ENCODE measurements around the gene CIP2A.
A peak's percentile ranks its signal among the peaks of the same experiment; 100 is the strongest.
"Not testable (repeated sequence)": the region's sequence is repeated elsewhere in the genome, so short reads cannot be mapped to it uniquely, and the experiment has no call there.

Gene CIP2A

DNA sequence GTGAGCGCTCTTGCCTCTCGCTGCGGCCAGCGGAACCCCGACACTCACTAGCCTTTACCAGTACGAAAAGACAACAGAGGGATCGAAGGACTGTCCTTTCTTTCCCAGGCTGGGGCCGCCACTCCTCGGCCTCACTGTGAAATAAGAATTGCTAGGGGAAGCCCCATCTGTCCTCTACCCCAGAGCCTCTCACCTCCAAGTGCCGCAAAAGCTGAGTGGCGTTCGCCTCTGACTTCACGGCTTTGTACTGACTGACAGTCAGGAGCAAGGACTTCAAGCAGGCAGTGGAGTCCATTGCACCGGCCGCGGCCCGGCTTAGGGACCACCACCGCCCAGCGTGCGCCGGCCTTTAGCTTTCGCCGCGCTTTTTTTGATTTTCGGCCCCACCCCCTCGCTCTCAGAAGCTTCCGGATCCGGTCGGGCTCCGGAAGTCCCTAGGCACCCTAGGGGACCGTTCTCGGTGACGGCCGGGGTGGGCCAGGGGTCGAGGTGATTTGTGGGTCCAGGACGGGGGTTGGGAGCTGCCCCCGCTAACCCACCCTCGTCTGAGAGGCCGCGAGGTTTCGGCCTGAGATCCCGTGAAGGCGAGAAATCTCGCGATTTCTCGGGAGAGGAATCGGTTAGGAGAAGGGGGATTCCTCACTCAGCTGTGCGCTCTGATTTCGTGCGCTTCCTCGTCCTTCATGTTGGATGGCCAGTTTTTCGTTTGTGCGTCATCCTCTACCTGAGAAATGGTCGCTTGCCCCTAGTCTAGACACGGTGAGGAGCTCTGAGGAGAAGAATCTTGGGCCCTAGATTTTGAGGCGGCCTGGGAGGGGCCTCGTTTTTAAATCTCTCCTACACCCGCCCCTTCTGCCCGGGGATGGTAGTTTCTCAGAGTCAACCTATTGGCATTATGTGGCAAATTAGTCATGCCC is at the start of gene CIP2A, which contains the start of gene DZIP3:
Gene CIP2A, minus strand, starts transcription at position 358 of the 917 bp plus-strand sequence. Its CDS starts 63 bp downstream, at position 295.
Gene DZIP3, plus strand, starts transcription at position 642 of the 917 bp plus-strand sequence. CDS start 15,685 bp downstream, outside the sequence.
- peak; percentile 59 to 63 for DNase-seq (ENCODE audit: low read depth in 2 of 2, low spot score in 1 of 2)

DNA sequence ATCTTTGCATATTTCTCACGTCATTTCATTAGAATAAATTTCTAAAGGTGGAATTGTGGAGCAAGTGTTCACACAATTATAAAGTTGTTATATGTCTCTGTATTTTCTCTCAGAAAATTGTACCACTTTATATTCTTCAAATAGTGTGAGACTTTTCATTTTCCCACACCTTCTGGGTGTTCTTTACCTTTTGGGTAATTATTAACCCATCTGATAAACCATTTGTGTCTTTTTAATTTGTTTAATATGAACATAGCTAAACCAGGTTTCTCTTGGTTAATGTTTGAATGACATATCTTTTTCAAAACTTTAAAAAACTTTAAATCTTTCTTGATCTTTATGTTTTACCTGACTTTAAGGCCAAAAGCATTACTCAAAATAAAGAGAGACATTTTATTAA is 40.7 kb upstream of the CIP2A start:
- no peak for DNase-seq (ENCODE audit: low read depth in 2 of 2, low spot score in 1 of 2)

DNA sequence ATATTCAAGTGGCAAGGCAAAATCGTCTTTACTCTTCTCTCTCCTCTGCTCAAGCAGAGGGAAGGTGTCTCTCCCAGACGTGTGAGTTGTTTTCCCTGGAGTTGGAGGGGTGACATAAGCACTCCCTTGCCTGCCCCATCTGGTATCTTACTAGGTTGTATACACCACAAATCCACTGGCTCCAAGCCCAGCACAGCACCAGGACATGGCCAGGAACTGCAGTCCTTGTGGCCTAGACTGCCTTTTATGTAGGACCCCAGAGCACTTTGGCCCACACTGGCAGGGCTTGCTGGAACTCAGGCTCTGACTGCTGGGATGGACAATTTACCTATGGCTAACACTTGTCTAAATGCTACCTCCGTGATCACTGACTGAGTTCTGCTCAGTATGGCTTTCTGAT is 34.3 kb upstream of the CIP2A start:
- DNase-seq (ENCODE audit: low read depth in 2 of 2, low spot score in 1 of 2) = no peak

DNA sequence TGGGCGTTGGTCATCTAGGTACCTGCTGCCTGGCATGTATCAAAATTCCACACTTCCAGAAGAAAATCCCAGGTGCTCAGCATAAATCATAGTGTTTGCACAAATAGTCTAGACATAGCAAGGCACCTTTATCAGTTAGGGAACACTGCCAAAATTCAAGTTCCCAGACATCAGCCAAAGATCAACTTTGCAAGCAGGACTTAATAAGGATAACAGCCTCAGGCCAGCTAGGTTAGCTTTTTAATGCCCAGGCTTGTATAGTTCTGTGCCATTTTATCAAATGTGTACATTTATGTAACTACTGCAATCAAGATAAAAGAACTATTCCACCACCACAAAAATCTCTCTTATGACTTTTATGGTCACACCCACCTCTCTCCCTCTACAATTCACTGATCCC is 31.0 kb upstream of the CIP2A start:
- DNase-seq (ENCODE audit: low read depth in 2 of 2, low spot score in 1 of 2) = no peak

DNA sequence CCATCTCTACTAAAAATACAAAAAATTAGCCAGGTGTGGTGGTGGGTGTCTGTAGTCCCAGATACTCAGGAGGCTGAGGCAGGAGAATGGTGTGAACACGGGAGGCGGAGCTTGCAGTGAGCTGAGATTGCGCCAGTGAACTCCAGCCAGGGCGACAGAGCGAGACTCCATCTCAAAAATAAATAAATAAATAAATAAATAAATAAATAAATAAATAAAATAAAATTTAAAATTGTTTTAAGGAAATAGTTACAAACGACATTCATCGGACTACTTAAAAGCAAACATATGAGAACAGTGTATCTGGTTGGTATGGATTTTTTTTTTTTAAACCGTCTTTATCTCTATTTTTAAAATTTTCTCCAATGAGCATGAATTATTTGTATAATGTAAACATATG is 26.9 kb upstream of the CIP2A start:
- not testable (repeated sequence) for DNase-seq (ENCODE audit: low read depth in 2 of 2, low spot score in 1 of 2)

DNA sequence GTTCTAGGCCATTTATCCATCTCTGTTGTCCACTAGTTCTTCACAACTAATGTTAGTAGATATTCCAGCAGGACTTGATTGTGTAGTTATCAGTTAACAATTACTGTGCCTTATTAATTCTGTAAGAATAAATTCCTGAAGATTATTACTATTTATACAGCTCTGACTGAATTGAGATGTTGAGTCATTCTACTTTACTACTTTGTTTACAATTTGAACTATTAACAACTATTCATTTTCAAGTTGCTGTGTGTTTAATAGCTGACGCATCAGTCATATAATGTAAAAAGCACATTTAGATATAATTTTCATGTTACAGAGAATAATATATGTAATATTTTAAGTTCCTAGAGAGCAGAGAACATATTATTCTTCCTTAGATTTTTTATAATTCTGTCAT is 21.4 kb upstream of the CIP2A start:
- no peak for DNase-seq (ENCODE audit: low read depth in 2 of 2, low spot score in 1 of 2)

DNA sequence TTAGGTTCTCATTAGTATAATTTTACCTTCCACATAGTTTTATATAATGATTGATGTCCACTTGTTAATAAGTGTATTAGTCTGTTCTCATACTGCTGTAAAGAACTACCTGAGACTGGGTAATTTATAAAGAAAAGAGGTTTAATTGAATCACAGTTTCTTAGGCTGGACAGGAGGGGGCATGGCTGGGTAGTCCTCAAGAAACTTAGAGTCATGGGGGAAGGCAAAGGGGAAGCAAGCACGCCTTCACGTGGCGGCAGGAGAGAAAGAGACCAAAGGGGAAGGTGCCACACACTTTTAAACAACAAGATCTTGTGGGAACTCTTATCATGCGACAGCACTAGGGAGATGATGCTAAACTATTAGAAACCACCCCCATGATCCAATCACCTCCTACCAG is 19.5 kb upstream of the CIP2A start:
- no peak for DNase-seq (ENCODE audit: low read depth in 2 of 2, low spot score in 1 of 2)

DNA sequence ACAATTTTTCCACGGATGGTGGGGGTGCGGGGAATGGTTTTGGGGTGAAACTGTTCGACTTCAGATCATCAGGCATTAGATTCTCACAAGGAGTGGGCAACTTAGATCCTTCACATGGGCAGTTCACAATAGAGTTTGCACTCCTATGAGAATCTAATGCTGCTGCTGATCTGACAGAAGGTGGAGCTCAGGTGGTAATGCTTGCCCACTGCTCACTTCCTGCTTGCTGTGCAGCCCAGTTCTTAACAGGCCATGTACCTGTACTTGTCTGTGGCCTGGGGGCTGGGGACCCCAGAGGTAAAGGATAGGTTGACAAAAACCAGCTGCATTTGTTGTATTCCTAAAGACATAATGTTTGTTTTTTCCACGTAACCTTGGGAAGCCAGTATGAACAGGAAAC is 16.3 kb upstream of the CIP2A start:
- no peak for DNase-seq (ENCODE audit: low read depth in 2 of 2, low spot score in 1 of 2)

DNA sequence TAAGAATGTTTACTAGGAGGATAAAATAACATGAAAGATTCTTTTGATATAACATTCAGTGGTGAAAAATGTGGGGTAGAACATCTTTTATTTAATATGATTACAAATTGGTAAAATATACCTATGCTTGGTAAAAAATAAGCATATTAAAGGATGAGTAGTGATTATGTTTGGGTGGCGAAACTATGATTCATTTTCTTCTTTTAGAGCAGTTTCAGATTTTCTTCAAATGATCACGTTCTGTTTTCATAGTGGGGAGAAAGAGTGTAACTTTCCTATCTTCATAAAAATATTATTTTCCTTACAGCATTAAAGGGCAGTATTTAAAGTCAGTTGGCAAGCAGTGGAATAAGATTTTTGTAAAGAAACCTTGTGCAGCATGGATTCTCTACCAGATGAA is 15.8 kb upstream of the CIP2A start:
- DNase-seq (ENCODE audit: low read depth in 2 of 2, low spot score in 1 of 2) = no peak

DNA sequence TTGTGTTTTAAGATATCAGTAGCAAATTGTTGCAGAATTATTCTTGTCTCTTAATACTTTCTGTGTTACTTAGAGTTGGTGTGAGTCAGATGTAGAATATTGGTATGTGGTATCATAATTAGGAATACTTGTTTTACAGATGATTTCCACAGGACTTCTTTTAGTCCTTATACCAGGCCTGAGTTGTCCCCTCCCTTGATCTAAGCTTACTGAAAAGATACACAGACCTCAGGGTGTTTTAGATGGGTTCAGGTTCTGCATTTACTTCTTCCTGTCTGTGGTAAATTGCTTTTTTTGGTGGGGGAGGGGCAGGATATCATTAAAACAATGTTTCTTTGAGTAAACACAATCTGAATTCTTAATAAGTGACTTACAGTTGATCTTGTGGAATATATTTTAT is 14.5 kb upstream of the CIP2A start:
- no peak for DNase-seq (ENCODE audit: low read depth in 2 of 2, low spot score in 1 of 2)

DNA sequence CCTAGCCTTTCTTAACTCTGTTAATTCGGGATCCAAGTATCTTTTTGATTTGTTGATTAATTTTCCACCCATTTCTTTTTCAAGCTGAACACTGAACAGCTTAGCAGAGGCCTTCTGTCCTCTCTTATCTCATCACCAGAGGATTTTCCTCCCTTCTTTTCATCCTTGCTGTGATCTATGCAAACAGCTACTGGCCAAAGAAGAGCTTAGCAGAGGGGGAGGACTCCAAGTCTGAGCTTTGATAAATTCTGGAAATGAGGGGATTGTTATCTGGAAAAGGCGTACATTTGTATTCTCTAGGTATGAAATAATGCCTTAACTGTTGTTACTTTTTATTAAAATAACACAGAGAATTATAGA is 13.7 kb upstream of the CIP2A start:
- DNase-seq (ENCODE audit: low read depth in 2 of 2, low spot score in 1 of 2) = no peak

DNA sequence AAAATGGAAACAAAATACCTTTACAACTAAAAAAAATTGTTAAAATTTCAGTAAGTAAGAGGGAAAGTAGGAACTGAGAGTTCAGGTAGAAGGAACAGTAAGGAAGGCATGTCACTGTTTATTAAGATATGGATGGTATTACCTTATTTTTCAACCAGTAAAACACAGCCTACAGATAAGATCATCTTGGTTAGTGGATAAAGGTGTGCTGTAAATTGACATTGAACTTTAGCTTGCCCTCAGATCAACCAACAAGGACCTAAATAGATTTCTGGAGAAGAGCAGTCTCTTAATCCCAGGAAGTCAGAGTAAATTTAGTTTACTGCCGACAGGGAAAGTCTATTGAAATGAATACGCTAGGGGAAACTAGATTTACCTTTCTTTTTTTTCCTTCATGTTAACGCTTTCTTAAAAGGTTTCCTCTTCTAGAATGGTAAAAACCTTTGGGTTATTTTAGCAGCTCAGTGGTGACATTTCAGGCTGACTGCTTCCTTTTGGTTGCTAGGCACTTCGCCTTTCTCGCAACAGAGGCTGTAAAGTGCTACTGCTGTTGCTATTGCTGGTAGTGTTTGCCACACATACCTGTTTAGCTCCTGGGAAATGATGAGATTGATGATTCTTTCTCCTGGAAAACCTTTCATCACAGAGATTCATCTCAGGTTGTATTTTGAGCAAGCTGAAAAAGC is 13.2 kb upstream of the CIP2A start:
- peak in 1 of 2 donors; percentile 6 for DNase-seq (ENCODE audit: low read depth in 2 of 2, low spot score in 1 of 2)

DNA sequence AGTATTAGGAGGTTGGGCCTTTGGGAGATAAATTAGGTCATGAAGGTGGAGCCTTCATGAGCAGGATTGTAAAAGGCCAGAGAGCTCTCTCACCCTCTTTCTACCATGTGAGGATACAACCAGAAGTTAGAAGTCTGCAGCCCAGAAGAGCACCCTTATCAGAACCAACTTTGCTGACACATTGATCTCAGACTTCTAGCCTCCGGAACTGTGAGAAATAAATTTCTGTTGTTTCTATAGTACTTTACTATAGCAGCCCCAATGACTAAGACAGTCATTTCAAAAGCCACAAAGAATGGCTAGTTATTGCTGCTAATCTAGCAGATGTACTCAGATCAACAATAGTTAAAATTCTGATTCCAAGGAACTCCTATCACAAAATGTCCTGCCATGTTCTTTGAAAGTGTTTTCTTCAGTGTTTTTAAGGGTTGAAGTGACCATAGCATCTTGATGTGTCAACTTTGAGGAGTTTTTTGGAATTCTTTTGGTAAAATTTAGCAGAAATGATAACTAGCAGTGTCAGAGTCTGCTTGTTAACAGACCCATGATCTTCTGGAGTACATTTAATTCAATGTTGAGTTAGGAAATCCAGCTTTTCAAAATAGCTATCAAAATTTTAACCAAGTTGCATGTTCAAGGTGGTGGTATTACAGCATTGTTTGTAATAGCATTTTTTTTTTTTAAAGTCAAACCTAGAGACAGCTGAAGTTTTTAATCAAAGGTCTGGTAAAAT is 10.6 kb upstream of the CIP2A start:
- DNase-seq (ENCODE audit: low read depth in 2 of 2, low spot score in 1 of 2) = no peak

DNA sequence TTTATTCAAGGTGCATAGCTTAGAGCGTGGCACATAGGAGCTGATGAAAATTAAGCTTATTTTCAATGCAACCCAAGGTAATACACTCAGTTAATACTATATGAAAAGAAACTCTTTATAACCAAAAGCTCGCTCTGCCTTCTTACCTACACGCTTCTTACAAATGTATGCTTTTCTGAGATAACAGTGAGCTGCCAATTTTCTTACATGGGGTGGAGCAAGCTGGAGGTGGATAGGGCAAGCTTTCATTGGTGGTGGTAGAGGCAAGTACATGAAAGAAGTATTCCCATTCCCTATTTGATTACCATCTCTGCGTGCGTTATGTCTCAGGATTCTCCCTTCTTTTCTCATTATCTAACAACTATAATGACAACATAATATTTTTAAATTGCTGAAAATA is 9.1 kb upstream of the CIP2A start:
- no peak for DNase-seq (ENCODE audit: low read depth in 2 of 2, low spot score in 1 of 2)

DNA sequence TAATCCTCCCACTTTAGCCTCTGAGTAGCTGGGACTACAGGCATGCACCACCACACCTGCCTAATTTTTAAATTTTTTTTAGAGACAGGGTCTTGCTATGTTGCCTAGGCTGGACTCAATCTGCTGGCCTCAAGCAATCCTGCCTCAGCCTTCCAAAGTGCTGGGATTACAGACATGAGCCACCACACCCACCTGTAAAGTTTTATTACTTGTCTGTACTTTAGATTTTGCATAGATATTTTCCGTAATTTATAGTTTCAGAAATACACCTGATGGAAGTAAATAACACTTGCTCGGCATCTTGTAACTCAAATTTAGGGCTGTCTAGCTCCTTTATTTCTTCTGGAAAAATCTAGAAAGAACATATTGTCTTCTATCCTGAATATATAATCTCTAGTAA is 6.1 kb upstream of the CIP2A start:
- no peak for DNase-seq (ENCODE audit: low read depth in 2 of 2, low spot score in 1 of 2)

DNA sequence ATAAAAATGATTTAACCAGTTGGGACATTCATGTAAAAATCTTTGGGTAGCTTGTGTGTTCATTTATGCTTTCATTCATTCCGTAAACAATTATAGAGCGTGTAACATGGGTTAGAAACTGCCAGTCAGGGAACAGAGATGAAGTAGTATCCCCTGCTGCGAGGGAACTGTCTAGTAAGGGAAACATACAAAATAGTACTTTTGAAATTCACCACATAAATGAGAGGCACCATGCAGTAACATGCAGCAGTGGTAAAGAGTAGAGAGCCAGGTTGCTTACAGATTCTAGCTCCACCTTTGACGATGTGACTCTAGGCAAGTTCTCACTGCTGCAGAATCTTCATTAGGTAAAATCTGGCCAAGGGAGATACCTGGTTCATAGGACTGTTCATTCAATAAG is 1.2 kb upstream of the CIP2A start:
- no peak for DNase-seq (ENCODE audit: low read depth in 2 of 2, low spot score in 1 of 2)

DNA sequence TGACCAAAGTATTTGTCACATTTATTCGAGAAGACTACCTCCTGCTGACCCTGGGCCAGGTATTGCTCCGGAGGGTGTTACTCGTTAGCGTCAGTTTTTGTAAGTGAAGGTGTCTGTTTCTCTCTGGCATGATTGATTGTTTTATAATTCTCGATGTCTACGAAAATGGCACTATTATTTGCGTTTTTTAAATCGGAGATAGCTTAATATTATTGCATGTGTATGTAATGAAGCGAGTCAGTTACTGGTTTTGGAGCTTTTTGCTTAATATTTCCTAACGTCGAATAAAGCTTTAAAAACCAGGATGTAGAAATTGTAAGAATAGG is 723 bp upstream of the CIP2A start:
- no peak for DNase-seq (ENCODE audit: low read depth in 2 of 2, low spot score in 1 of 2)

DNA sequence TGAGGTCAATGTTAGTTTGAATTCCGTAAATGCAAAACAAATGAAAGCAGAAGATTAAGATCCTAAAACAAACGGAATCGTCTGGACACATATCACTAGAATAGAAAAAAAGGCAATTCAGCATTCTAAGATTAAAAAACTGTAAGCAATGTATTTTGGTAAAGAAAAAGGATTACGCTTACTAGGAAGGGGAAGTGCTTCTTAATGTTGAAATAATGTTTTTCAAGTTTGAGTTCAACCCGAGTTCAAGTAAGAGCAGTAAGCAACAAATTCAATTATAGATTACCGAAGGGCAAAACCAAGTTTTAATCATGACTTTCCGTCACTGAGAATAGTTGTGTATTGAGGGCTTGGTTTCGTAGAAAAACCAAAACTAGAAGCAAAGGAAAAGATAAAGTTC is 637 bp downstream of the CIP2A start:
- DNase-seq (ENCODE audit: low read depth in 2 of 2, low spot score in 1 of 2) = no peak

DNA sequence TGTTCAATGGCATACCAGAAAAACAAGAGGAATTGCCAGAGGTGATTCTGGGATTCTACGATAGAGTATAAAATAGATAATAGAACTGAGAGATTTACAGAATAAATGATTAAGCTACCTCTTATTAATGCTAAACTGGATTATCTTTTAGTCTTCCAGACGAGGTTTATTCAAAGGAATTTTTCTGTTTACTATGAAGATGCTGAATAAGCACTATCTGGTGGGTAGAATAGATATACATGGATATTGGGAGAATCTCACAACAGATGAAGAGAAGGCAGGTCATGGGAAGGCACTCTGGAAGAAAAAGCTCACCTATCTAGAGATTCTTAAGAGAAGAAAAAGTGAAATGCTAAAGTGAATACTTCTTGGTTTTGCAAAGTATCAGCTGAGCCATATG is 11.2 kb downstream of the CIP2A start:
- no peak for DNase-seq (ENCODE audit: low read depth in 2 of 2, low spot score in 1 of 2)

DNA sequence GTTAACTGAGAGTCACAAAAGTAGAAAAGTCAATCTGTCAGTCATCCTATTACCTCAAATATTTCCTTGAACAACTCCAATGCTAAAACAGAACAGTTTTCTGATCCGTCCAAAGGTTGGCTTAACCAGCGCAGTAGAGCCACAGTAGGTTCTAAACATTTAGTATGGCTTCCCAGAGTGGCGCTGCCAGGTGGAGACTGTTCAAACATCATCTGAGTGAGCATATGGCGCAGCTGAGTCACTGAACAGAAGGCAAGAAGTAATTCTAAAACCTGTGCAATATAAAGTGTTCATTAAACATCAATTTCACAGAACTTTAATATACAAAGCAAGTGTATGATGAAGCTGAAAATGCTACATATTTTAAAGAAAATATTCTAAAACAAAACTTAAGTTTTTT is 19.9 kb downstream of the CIP2A start:
- DNase-seq (ENCODE audit: low read depth in 2 of 2, low spot score in 1 of 2) = no peak

DNA sequence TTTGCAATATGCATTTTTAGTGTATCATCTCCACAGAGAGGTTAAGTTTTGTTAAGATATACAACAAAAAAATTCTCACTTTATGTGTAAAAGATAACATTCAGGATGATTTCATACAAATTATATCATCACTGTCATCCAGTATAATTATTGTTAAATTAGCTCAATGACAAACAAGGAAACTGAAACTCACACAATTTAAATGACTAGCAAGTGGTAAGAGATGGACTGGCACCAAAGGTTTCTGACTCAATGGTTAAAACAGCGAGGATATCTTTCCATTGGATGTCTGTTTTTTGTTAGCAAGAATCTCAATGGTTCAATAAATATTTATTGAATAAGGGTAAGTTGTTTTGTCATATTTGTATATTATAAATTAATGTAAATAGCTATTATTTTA is 22.6 kb downstream of the CIP2A start:
- no peak for DNase-seq (ENCODE audit: low read depth in 2 of 2, low spot score in 1 of 2)

DNA sequence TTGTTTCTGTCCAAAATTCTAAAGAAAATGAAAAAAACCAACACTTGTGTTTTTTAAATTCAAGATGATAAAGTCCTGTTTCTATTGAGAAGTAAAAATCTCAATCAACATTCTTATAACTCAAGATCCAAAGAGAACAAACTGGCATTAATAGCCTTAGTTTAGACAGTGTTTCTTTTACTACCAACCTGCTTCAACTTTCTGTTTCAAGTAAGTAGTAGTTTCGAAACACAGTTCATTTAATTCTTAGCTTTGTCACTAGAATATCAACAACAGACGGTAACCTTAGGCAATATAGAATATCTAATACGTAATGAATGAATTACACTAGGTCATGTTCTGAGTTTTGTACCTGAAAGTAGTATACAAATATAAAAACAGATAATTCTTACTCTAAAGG is 23.7 kb downstream of the CIP2A start:
- no peak for DNase-seq (ENCODE audit: low read depth in 2 of 2, low spot score in 1 of 2)

Data from stimulated activated CD8-positive, alpha-beta memory T cell treated with anti-CD3 and anti-CD28 coated beads, Interleukin-4, amount 100 ng/mL, for 1 hour (primary cell).